Calu3 (cell line): ENCODE measurements around the gene CEP131. TPM values are rescaled to one million over a fixed set of nuclear protein-coding genes. Genes with fewer than 3 reads are reported as not detected.

Experiments used
- BruUV-seq: library from RNA; stranded (reverse); fragments of 400-500 nt; replicated peaks from 2 replicates; lab custom pipeline; 2021; lab: Mats Ljungman, UMichigan
- CTCF ChIA-PET: fragments of 300-600 bp; sonication (Branson Sonifier 250); formaldehyde crosslinking; loops from one replicate; lab custom pipeline; 2022; ENCODE audit warnings: antibody characterized with exemption; lab: Charles Lee
- DNase-seq: peaks from one replicate; pipeline ENCODE4 v3.0.0; 2022
- H3K27ac Mint-ChIP-seq: one replicate; pipeline ENCODE4 v1.8.0; 2022; ENCODE audit warnings: mixed read lengths; ENCODE audit not compliant: unreplicated experiment
- H3K27me3 Mint-ChIP-seq: one replicate; pipeline ENCODE4 v1.8.0; 2022; ENCODE audit warnings: mixed read lengths; ENCODE audit not compliant: unreplicated experiment
- H3K36me3 Mint-ChIP-seq: one replicate; pipeline ENCODE4 v1.8.0; 2022; ENCODE audit warnings: mild to moderate bottlenecking, moderate library complexity, mixed read lengths; ENCODE audit not compliant: insufficient read depth, unreplicated experiment
- H3K4me1 Mint-ChIP-seq: one replicate; pipeline ENCODE4 v1.8.0; 2022; ENCODE audit warnings: mild to moderate bottlenecking, low read depth, mixed read lengths; ENCODE audit not compliant: unreplicated experiment
- H3K4me3 Mint-ChIP-seq: one replicate; pipeline ENCODE4 v1.8.0; 2022; ENCODE audit warnings: mild to moderate bottlenecking, low read depth, moderate library complexity, mixed read lengths; ENCODE audit not compliant: unreplicated experiment
- H3K9me3 Mint-ChIP-seq: one replicate; pipeline ENCODE4 v1.8.0; 2022; ENCODE audit warnings: low read depth, mixed read lengths; ENCODE audit not compliant: unreplicated experiment
- CTCF ChIP-seq: fragments of 200-600 bp; IDR thresholded peaks from one replicate; pipeline ENCODE4 v1.8.0; 2022; ENCODE audit warnings: antibody characterized with exemption; ENCODE audit not compliant: unreplicated experiment
- intact Hi-C: fragments of 100-400 bp; cut with micrococcal nuclease; formaldehyde crosslinking; loops from one replicate; pipeline ENCODE4 v1.10.0; 2022; ENCODE audit not compliant: unreplicated experiment
- total RNA-seq: library from RNA; stranded (reverse); gene quantifications from 2 replicates; pipeline ENCODE4 v1.2.3, GENCODE V29; 2022

CEP131 gene
- total RNA-seq, 1 experiment from 2014 or later: 28.2 TPM

- no peak for DNase-seq
- Mint-ChIP-seq H3K36me3 (peaks cover 20% of the 10 kb centered on the region), H3K9me3 (no peaks in the 10 kb centered on the region), H3K4me1 (no peaks in the 10 kb centered on the region), H3K4me3 (no peak overlapping the region), H3K27ac (no peak overlapping the region), H3K27me3 (no peaks in the 10 kb centered on the region)
- intact Hi-C loops: no loop called here
- CTCF ChIA-PET: no interaction called here
- BruUV-seq: no TSS peak
- no peak for TF ChIP-seq CTCF
Observed at GRCh38 chr17:81233316-81233715, 10.6 kb upstream of the CEP131 start.

- Mint-ChIP-seq H3K4me1 (no peaks in the 10 kb centered on the region), H3K27me3 (no peaks in the 10 kb centered on the region), H3K9me3 (no peaks in the 10 kb centered on the region), H3K36me3 (peaks cover 14% of the 10 kb centered on the region), H3K4me3 (no peak overlapping the region), H3K27ac (no peak overlapping the region)
- CTCF ChIA-PET: no interaction called here
- BruUV-seq: no TSS peak
- TF ChIP-seq CTCF: no peak
- intact Hi-C loops: no loop called here
- DNase-seq: no peak
Observed at GRCh38 chr17:81232616-81233241, 10.0 kb upstream of the CEP131 start.

- no peak for TF ChIP-seq CTCF
- intact Hi-C loops: no loop called here
- CTCF ChIA-PET: no interaction called here
- no peaks in the 10 kb centered on the region for H3K9me3 Mint-ChIP-seq
- H3K27ac Mint-ChIP-seq: no peak overlapping the region
- H3K4me3 Mint-ChIP-seq: no peak overlapping the region
- no peak for DNase-seq
- BruUV-seq: no TSS peak
- no peaks in the 10 kb centered on the region for H3K27me3 Mint-ChIP-seq
- H3K4me1 Mint-ChIP-seq: no peaks in the 10 kb centered on the region
- H3K36me3 Mint-ChIP-seq: peaks cover 12% of the 10 kb centered on the region
Observed at GRCh38 chr17:81231766-81232581, 9.2 kb upstream of the CEP131 start.

GRCh38 chr17:81231121-81231645, 8.4 kb upstream of the CEP131 start:
- Mint-ChIP-seq H3K27me3 (no peaks in the 10 kb centered on the region), H3K4me3 (no peak overlapping the region), H3K27ac (no peak overlapping the region), H3K9me3 (no peaks in the 10 kb centered on the region), H3K36me3 (peaks cover 12% of the 10 kb centered on the region), H3K4me1 (no peaks in the 10 kb centered on the region)
- CTCF ChIA-PET: no interaction called here
- BruUV-seq: no TSS peak
- TF ChIP-seq CTCF: no peak
- intact Hi-C loops: no loop called here
- no peak for DNase-seq
